GM18526 (cell line): Measurements from ENCODE around the gene LRRC74A.

Experiments
- POLR2A ChIP-seq: IDR thresholded peaks from 3 replicates; pipeline ENCODE4 v1.6.1; 2011; ENCODE audit not compliant: insufficient read length; ENCODE audit errors: extremely low read depth

LRRC74A gene

GRCh38 chr14:76786601-76787000 lies 39.6 kb upstream of the LRRC74A start:
- TF ChIP-seq POLR2A: no peak

GRCh38 chr14:76792422-76792821 lies 33.8 kb upstream of the LRRC74A start:
- TF ChIP-seq POLR2A: no peak

- no peak for TF ChIP-seq POLR2A
Observed at GRCh38 chr14:76793324-76793723, 32.9 kb upstream of the LRRC74A start.

- no peak for TF ChIP-seq POLR2A
Observed at GRCh38 chr14:76793956-76794355, 32.3 kb upstream of the LRRC74A start.

- no peak for TF ChIP-seq POLR2A
Observed at GRCh38 chr14:76806446-76806845, 19.8 kb upstream of the LRRC74A start.

- no peak for TF ChIP-seq POLR2A
Observed at GRCh38 chr14:76808011-76808410, 18.2 kb upstream of the LRRC74A start.

GRCh38 chr14:76808990-76809389 lies 17.2 kb upstream of the LRRC74A start:
- TF ChIP-seq POLR2A: no peak

GRCh38 chr14:76810525-76810924 lies 15.7 kb upstream of the LRRC74A start:
- no peak for TF ChIP-seq POLR2A

- TF ChIP-seq POLR2A: no peak
Observed at GRCh38 chr14:76810953-76811400, 15.2 kb upstream of the LRRC74A start.

- no peak for TF ChIP-seq POLR2A
Observed at GRCh38 chr14:76811561-76811960, 14.6 kb upstream of the LRRC74A start.

- no peak for TF ChIP-seq POLR2A
Observed at GRCh38 chr14:76812093-76812421, 14.2 kb upstream of the LRRC74A start.

- peak; percentile 87 for TF ChIP-seq POLR2A
Observed at GRCh38 chr14:76812422-76813383, 13.5 kb upstream of the LRRC74A start, which contains the start of gene ANGEL1. Gene ANGEL1 (minus strand): TSS chr14:76812882. CDS start chr14:76812827, 55 bp downstream.

GRCh38 chr14:76814726-76815645 lies 11.2 kb upstream of the LRRC74A start:
- no peak for TF ChIP-seq POLR2A

- TF ChIP-seq POLR2A: no peak
Observed at GRCh38 chr14:76820700-76821099, 5.5 kb upstream of the LRRC74A start.

- TF ChIP-seq POLR2A: no peak
Observed at GRCh38 chr14:76827696-76828296, 1.6 kb downstream of the LRRC74A start.

GRCh38 chr14:76828339-76829012 lies 2.3 kb downstream of the LRRC74A start:
- no peak for TF ChIP-seq POLR2A
